GM21423 (cell line): ENCODE results near the gene CKLF.

ENCODE experiments used
- ATAC-seq: cut with Tn5 transposase; IDR thresholded peaks from one replicate; pipeline ENCODE4 v1.9.1; 2021; ENCODE audit warnings: mild to moderate bottlenecking, moderate library complexity; ENCODE audit not compliant: unreplicated experiment

Gene CKLF

GRCh38 chr16:66614161-66614802, 61.9 kb downstream of the CKLF start:
- no peak for ATAC-seq
